GM13976 (cell line): Measurements from ENCODE around the gene BACH2.

Experiments
- DNase-seq: peaks from one replicate; pipeline ENCODE4 v3.0.0; 2012; ENCODE audit warnings: low spot score
- CTCF ChIP-seq: IDR thresholded peaks from 2 replicates; pipeline ENCODE4 v1.5.1; 2012; ENCODE audit warnings: borderline replicate concordance, mild to moderate bottlenecking; ENCODE audit not compliant: insufficient read depth; ENCODE audit errors: extremely low read depth, missing control alignments, control extremely low read depth
- in situ Hi-C: fragments of 300-500 bp; cut with MboI; formaldehyde crosslinking; loops from one replicate; pipeline ENCODE4 v1.12.0; 2022; ENCODE audit warnings: low sequenced_read_pairs, mixed read lengths, inconsistent platforms; ENCODE audit not compliant: unreplicated experiment

The BACH2 gene

GRCh38 chr6:90157441-90157840 is 139.2 kb downstream of the BACH2 start:
- DNase-seq = no peak
- in situ Hi-C loops = no loop called here
- TF ChIP-seq CTCF = no peak

GRCh38 chr6:90156861-90157260 is 139.8 kb downstream of the BACH2 start:
- TF ChIP-seq CTCF = no peak
- in situ Hi-C loops = no loop called here
- DNase-seq = no peak

GRCh38 chr6:90154755-90155470 is 141.7 kb downstream of the BACH2 start:
- TF ChIP-seq CTCF = no peak
- no peak for DNase-seq

GRCh38 chr6:90151576-90152422 is 144.8 kb downstream of the BACH2 start:
- DNase-seq = no peak

More at GRCh38 chr6:90154755-90155470, 141.7 kb downstream of the BACH2 start:
- in situ Hi-C loops = no loop called here

GRCh38 chr6:90149280-90149679 is 147.4 kb downstream of the BACH2 start:
- no peak for DNase-seq
- no peak for TF ChIP-seq CTCF
- in situ Hi-C loops = no loop called here

More at GRCh38 chr6:90151576-90152422, 144.8 kb downstream of the BACH2 start:
- in situ Hi-C loops = no loop called here
- no peak for TF ChIP-seq CTCF

- TF ChIP-seq CTCF = no peak
- in situ Hi-C loops = no loop called here
- DNase-seq = no peak
These were observed 147.8 kb downstream of the BACH2 start for GRCh38 chr6:90148867-90149266.
